Astrocyte of the spinal cord (primary cell): ENCODE measurements around the gene ADISSP.

Source experiments
- DNase-seq: peaks from one replicate; pipeline ENCODE4 v3.0.0; 2011; ENCODE audit warnings: low read depth, low spot score
- H3K4me3 ChIP-seq: 2 replicates; pipeline ENCODE4 v1.5.1; 2011; ENCODE audit warnings: low read depth, mild to moderate bottlenecking, low read length, moderate library complexity
- in situ Hi-C: cut with HindIII; loops from 2 replicates; pipeline ENCODE4 v1.10.0; 2017; ENCODE audit warnings: low sequenced_read_pairs
- TF ChIP-seq, protein P1 (sequence below): IDR thresholded peaks from 2 replicates; pipeline ENCODE4 v1.5.1; 2012; ENCODE audit warnings: low read depth, mild to moderate bottlenecking, low read length, inconsistent platforms

Gene ADISSP

GRCh38 chr20:3755269-3755668 lies 12.3 kb downstream of the ADISSP start:
- in situ Hi-C loops = no loop called here
- TF ChIP-seq, protein P1, sequence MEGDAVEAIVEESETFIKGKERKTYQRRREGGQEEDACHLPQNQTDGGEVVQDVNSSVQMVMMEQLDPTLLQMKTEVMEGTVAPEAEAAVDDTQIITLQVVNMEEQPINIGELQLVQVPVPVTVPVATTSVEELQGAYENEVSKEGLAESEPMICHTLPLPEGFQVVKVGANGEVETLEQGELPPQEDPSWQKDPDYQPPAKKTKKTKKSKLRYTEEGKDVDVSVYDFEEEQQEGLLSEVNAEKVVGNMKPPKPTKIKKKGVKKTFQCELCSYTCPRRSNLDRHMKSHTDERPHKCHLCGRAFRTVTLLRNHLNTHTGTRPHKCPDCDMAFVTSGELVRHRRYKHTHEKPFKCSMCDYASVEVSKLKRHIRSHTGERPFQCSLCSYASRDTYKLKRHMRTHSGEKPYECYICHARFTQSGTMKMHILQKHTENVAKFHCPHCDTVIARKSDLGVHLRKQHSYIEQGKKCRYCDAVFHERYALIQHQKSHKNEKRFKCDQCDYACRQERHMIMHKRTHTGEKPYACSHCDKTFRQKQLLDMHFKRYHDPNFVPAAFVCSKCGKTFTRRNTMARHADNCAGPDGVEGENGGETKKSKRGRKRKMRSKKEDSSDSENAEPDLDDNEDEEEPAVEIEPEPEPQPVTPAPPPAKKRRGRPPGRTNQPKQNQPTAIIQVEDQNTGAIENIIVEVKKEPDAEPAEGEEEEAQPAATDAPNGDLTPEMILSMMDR = no peak
- H3K4me3 ChIP-seq = no peak overlapping the region
- DNase-seq = no peak

GRCh38 chr20:3754276-3754630 lies 13.3 kb downstream of the ADISSP start:
- DNase-seq = no peak
- TF ChIP-seq, protein P1 = no peak
- in situ Hi-C loops = no loop called here
- H3K4me3 ChIP-seq = no peak overlapping the region

DNA sequence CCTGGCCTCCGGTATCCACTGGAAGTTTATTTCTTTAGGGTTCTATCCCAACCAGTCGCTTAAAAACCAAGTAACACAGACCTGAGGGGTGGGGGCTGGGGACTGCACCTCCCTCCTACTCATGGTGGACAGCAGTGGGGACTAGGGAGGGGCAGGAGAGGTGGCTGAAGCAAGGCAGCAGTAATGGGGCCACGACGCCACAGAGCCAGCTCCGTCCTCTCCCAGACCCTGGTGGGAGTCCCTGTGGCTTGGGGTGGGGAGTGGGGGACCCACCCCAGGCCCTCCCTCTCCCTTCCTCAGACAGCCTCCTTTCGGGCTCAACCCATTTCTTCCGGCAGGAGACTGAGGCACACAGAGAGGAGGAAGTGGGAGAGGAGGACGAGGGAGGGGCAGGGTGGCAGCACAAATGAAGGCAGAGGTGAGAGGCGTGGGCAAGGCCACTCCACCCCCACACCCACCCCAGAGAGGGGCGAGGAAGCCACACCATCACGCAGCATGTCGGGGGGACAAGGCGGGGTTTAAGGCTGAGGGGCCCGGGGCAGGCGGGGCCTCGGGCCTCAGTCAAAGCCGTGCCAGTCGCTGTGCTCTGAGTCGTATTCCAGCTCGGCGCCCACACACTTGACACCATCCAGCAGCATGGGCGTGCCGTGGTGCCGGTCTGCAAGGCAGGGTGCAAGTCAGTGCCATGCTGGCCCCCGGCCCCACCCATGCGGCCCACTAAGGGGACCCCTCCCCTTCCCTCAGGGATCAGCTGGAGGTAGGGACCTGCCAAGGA lies 13.9 kb downstream of the ADISSP start:
- H3K4me3 ChIP-seq = no peak overlapping the region
- in situ Hi-C loops = no loop called here
- no peak for DNase-seq
- TF ChIP-seq, protein P1 = no peak

DNA sequence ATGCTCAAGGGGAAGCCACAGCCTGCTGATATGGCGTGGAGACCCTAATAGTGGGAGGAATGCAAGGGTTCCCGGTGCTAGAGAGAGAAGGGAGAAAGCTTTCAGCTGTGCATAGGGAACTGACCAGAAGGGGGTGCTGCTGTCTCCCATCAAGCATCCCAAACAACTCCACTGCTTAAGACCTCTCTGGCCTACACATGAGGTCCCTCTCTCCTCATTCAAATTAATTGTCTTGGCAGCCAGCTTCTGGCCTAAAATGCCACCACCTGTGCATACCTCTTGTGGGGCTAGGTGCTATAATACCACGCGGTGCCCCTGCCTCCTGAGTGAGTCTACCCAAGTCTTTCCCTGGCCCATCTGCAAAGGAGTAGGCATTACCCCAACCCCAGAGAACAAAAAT lies 14.5 kb downstream of the ADISSP start:
- TF ChIP-seq, protein P1 = peak; percentile 90
- DNase-seq = peak; percentile 65
- in situ Hi-C loops = no loop called here
- H3K4me3 ChIP-seq = no peak overlapping the region

- in situ Hi-C loops = no loop called here
- no peak for DNase-seq
These were observed 15.2 kb downstream of the ADISSP start for GRCh38 chr20:3752386-3752759.

DNA sequence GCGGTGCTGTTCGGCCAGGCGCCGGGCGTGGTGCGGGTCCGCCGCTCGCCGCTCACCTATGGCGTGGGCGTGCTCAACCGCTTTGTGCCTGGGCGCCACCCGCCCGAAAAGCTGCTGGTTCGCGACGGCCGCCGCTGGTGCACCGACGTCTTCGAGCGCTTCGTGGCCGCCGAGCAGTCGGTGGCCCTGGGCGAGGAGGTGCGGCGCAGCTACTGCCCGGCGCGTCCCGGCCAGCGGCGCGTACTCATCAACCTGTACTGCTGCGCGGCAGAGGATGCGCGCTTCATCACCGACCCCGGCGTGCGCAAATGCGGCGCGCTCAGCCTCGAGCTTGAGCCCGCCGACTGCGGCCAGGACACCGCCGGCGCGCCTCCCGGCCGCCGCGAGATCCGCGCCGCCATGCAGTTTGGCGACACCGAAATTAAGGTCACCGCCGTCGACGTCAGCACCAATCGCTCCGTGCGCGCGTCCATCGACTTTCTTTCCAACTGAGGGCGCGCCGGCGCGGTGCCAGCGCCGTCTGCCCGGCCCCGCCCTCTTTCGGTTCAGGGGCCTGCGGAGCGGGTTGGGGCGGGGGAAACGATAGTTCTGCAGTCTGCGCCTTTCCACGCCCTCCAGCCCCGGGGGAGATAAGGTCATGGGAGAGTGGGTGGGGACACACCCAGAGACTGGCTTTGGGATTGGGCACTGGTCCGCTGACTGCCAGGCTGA lies 15.7 kb downstream of the ADISSP start:
- H3K4me3 ChIP-seq = no peak overlapping the region
- DNase-seq = no peak
- TF ChIP-seq, protein P1 = no peak
- in situ Hi-C loops = no loop called here

More at GRCh38 chr20:3752386-3752759, 15.2 kb downstream of the ADISSP start:
- no peak overlapping the region for H3K4me3 ChIP-seq
- TF ChIP-seq, protein P1 = no peak
